Liver (tissue), 9 donors: ENCODE data around the gene TNFSF13. TPM values are rescaled to one million over a fixed set of nuclear protein-coding genes. Genes with fewer than 3 reads are reported as not detected.

Experiments
- DNase-seq: peaks from one replicate; pipeline ENCODE4 v3.0.0-alpha.2; 2017; ENCODE audit warnings: low spot score
- H3K27ac ChIP-seq, 2 donors: one replicate each; pipeline ENCODE4 v1.7.0; 2013; ENCODE audit warnings: inconsistent platforms in 2 of 2, low read length in 2 of 2, control low read depth in 1 of 2, low read depth in 1 of 2, mild to moderate bottlenecking in 1 of 2
- H3K27me3 ChIP-seq, 4 donors: one replicate each; pipeline versions ENCODE4 v1.6.1 to v1.7.0; 2013; ENCODE audit warnings: low read length in 3 of 4, inconsistent platforms in 1 of 4, mild to moderate bottlenecking in 1 of 4, moderate library complexity in 1 of 4; ENCODE audit not compliant: control insufficient read depth in 4 of 4, insufficient read depth in 4 of 4
- H3K36me3 ChIP-seq, 4 donors: one replicate each; pipeline versions ENCODE4 v1.6.1 to v1.7.0; 2013; ENCODE audit warnings: low read length in 3 of 4, mild to moderate bottlenecking in 3 of 4, low read depth in 1 of 4, moderate library complexity in 1 of 4; ENCODE audit not compliant: control insufficient read depth in 4 of 4, insufficient read depth in 3 of 4
- H3K4me1 ChIP-seq, 4 donors: one replicate each; pipeline versions ENCODE4 v1.6.1 to v1.7.0; 2013; ENCODE audit warnings: low read length in 3 of 4, mild to moderate bottlenecking in 3 of 4, moderate library complexity in 1 of 4; ENCODE audit not compliant: control insufficient read depth in 4 of 4, insufficient read depth in 4 of 4
- H3K4me3 ChIP-seq, 3 donors: one replicate each; pipeline versions ENCODE4 v1.6.1 to v1.7.0; 2013; ENCODE audit warnings: low read length in 3 of 3, control low read depth in 1 of 3, low read depth in 1 of 3, mild to moderate bottlenecking in 1 of 3
- H3K9ac ChIP-seq, 2 donors: one replicate each; pipeline ENCODE4 v1.7.0; 2013; ENCODE audit warnings: low read length in 2 of 2, mild to moderate bottlenecking in 2 of 2, moderate library complexity in 2 of 2, control low read depth in 1 of 2, low read depth in 1 of 2
- H3K9me3 ChIP-seq, 4 donors: one replicate each; pipeline versions ENCODE4 v1.6.1 to v1.7.0; 2013; ENCODE audit warnings: low read length in 3 of 4; ENCODE audit not compliant: control insufficient read depth in 4 of 4
- EGR1 ChIP-seq, 2 donors: IDR thresholded peaks; 2 replicates each; pipeline ENCODE4 v1.6.1; 2016 to 2018; ENCODE audit warnings: antibody characterized with exemption in 2 of 2, low read depth in 2 of 2
- FOXA1 ChIP-seq: IDR thresholded peaks from 2 replicates; pipeline ENCODE4 v1.6.1; 2016; ENCODE audit warnings: antibody characterized with exemption
- FOXA2 ChIP-seq: IDR thresholded peaks from 2 replicates; pipeline ENCODE4 v1.6.1; 2016; ENCODE audit warnings: antibody characterized with exemption
- GABPA ChIP-seq, 2 donors: IDR thresholded peaks in 1 of 2; conservative IDR thresholded peaks in 1 of 2; 2 replicates each; pipeline ENCODE4 v1.6.1; 2016; ENCODE audit warnings: antibody characterized with exemption in 2 of 2, mild to moderate bottlenecking in 1 of 2, moderate library complexity in 1 of 2
- HNF4A ChIP-seq, 2 donors: conservative IDR thresholded peaks; 2 replicates each; pipeline ENCODE4 v1.6.1; 2016; ENCODE audit warnings: antibody characterized with exemption in 2 of 2, mild to moderate bottlenecking in 2 of 2
- HNF4G ChIP-seq: IDR thresholded peaks from 2 replicates; pipeline ENCODE4 v1.6.1; 2016; ENCODE audit warnings: antibody characterized with exemption
- NR2F2 ChIP-seq: IDR thresholded peaks from 2 replicates; pipeline ENCODE4 v1.6.1; 2016; ENCODE audit warnings: antibody characterized with exemption
- RAD21 ChIP-seq, 2 donors: IDR thresholded peaks; 2 replicates each; pipeline ENCODE4 v1.6.1; 2016; ENCODE audit warnings: antibody characterized with exemption in 2 of 2, mild to moderate bottlenecking in 2 of 2
- RXRA ChIP-seq, 2 donors: IDR thresholded peaks; 2 replicates each; pipeline ENCODE4 v1.6.1; 2017 to 2018; ENCODE audit warnings: antibody characterized with exemption in 2 of 2, mild to moderate bottlenecking in 1 of 2
- SP1 ChIP-seq: IDR thresholded peaks from 2 replicates; pipeline ENCODE4 v1.6.1; 2018; ENCODE audit warnings: antibody characterized with exemption, mild to moderate bottlenecking
- YY1 ChIP-seq: IDR thresholded peaks from 2 replicates; pipeline ENCODE4 v1.6.1; 2016; ENCODE audit warnings: antibody characterized with exemption, mild to moderate bottlenecking
- WGBS: extraction: QIAGEN DNeasy Blood & Tissue Kit; methylation state at CpG from one replicate; pipeline ENCODE4 v1.1.7; 2013; 5-methylcytosine and 5-hydroxymethylcytosine counted together
- polyA plus RNA-seq, 2 donors: library from polyadenylated mRNA; stranded (reverse) in 1 of 2; unstranded in 1 of 2; fragments of 200-250 nt in 1 of 2; fragments of >200 nt in 1 of 2; fragmentation: Nextera tagmentation in 1 of 2; extraction: Ambion mirVana in 1 of 2; gene quantifications; one replicate each; pipeline versions ENCODE4 v1.2.1 to v1.2.3, GENCODE V29; 2013 to 2015
- total RNA-seq, 2 donors: library from RNA; depleted of rRNA; stranded (reverse); fragments of >200 nt; gene quantifications; one replicate each; pipeline ENCODE4 v1.2.3, GENCODE V29; 2014
- TF ChIP-seq, protein P1 (sequence below): fragments of 150-350 bp; IDR thresholded peaks from 2 replicates; pipeline ENCODE4 v1.5.1; 2017; ENCODE audit warnings: improper control_type of control experiment, low read depth, low read length; ENCODE audit not compliant: missing input control
- TF ChIP-seq, protein P2 (sequence below): IDR thresholded peaks from 2 replicates; pipeline ENCODE4 v1.6.1; 2016; ENCODE audit warnings: antibody characterized with exemption
- TF ChIP-seq, protein P3 (sequence below): IDR thresholded peaks from 2 replicates; pipeline ENCODE4 v1.6.1; 2016; ENCODE audit warnings: antibody characterized with exemption
- TF ChIP-seq, protein P4 (sequence below): IDR thresholded peaks from 2 replicates; pipeline ENCODE4 v1.6.1; 2016; ENCODE audit warnings: antibody characterized with exemption
- TF ChIP-seq, protein P5 (sequence below): IDR thresholded peaks from 2 replicates; pipeline ENCODE4 v1.6.1; 2016; ENCODE audit warnings: antibody characterized with exemption, mild to moderate bottlenecking
- donor health status: healthy.
- donor health status: healthy.
- donor health status: healthy.
- donor health status: healthy.
- donor health status: healthy.

The TNFSF13 gene
- total and polyA plus RNA-seq, 4 donors = 1.4 to 9.3 (median 4.5) TPM

DNA sequence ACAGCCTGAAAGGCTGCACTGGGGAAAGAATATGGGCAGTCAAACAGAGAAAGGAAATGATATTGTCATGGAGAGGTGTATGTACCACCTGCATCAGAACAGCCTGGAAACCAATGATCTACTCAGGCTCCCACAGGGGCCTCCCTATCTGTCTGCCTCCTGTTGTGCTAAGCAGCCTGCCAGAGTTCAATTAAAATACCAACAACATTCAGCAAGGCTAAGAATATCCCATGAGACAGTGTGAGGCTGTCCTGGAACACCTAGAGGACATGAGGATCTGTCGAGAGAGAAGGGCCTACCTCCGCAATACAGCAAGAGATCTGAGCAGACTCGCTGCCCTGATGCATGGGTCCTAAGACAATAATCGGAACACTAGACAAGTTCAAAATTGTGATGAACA lies 47.7 kb downstream of the TNFSF13 start:
- TF ChIP-seq HNF4G = no peak
- no peak for TF ChIP-seq YY1
- TF ChIP-seq, protein P1, sequence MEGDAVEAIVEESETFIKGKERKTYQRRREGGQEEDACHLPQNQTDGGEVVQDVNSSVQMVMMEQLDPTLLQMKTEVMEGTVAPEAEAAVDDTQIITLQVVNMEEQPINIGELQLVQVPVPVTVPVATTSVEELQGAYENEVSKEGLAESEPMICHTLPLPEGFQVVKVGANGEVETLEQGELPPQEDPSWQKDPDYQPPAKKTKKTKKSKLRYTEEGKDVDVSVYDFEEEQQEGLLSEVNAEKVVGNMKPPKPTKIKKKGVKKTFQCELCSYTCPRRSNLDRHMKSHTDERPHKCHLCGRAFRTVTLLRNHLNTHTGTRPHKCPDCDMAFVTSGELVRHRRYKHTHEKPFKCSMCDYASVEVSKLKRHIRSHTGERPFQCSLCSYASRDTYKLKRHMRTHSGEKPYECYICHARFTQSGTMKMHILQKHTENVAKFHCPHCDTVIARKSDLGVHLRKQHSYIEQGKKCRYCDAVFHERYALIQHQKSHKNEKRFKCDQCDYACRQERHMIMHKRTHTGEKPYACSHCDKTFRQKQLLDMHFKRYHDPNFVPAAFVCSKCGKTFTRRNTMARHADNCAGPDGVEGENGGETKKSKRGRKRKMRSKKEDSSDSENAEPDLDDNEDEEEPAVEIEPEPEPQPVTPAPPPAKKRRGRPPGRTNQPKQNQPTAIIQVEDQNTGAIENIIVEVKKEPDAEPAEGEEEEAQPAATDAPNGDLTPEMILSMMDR = no peak
- TF ChIP-seq FOXA1 = no peak
- TF ChIP-seq NR2F2 = no peak
- TF ChIP-seq, protein P2, sequence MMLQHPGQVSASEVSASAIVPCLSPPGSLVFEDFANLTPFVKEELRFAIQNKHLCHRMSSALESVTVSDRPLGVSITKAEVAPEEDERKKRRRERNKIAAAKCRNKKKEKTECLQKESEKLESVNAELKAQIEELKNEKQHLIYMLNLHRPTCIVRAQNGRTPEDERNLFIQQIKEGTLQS = no peak
- TF ChIP-seq, protein P3, sequence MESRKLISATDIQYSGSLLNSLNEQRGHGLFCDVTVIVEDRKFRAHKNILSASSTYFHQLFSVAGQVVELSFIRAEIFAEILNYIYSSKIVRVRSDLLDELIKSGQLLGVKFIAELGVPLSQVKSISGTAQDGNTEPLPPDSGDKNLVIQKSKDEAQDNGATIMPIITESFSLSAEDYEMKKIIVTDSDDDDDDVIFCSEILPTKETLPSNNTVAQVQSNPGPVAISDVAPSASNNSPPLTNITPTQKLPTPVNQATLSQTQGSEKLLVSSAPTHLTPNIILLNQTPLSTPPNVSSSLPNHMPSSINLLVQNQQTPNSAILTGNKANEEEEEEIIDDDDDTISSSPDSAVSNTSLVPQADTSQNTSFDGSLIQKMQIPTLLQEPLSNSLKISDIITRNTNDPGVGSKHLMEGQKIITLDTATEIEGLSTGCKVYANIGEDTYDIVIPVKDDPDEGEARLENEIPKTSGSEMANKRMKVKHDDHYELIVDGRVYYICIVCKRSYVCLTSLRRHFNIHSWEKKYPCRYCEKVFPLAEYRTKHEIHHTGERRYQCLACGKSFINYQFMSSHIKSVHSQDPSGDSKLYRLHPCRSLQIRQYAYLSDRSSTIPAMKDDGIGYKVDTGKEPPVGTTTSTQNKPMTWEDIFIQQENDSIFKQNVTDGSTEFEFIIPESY = no peak
- TF ChIP-seq FOXA2 = no peak
- no peak for TF ChIP-seq GABPA (IDR thresholded peaks at IDR 0.05 in 1 of 2, conservative IDR thresholded peaks at IDR 0.05 in 1 of 2)
- TF ChIP-seq, protein P4, sequence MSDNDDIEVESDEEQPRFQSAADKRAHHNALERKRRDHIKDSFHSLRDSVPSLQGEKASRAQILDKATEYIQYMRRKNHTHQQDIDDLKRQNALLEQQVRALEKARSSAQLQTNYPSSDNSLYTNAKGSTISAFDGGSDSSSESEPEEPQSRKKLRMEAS = no peak
- no peak for TF ChIP-seq HNF4A (conservative IDR thresholded peaks at IDR 0.05)
- TF ChIP-seq SP1 = no peak
- TF ChIP-seq RXRA (IDR thresholded peaks at IDR 0.05) = no peak
- TF ChIP-seq RAD21 (IDR thresholded peaks at IDR 0.05) = no peak
- TF ChIP-seq, protein P5, sequence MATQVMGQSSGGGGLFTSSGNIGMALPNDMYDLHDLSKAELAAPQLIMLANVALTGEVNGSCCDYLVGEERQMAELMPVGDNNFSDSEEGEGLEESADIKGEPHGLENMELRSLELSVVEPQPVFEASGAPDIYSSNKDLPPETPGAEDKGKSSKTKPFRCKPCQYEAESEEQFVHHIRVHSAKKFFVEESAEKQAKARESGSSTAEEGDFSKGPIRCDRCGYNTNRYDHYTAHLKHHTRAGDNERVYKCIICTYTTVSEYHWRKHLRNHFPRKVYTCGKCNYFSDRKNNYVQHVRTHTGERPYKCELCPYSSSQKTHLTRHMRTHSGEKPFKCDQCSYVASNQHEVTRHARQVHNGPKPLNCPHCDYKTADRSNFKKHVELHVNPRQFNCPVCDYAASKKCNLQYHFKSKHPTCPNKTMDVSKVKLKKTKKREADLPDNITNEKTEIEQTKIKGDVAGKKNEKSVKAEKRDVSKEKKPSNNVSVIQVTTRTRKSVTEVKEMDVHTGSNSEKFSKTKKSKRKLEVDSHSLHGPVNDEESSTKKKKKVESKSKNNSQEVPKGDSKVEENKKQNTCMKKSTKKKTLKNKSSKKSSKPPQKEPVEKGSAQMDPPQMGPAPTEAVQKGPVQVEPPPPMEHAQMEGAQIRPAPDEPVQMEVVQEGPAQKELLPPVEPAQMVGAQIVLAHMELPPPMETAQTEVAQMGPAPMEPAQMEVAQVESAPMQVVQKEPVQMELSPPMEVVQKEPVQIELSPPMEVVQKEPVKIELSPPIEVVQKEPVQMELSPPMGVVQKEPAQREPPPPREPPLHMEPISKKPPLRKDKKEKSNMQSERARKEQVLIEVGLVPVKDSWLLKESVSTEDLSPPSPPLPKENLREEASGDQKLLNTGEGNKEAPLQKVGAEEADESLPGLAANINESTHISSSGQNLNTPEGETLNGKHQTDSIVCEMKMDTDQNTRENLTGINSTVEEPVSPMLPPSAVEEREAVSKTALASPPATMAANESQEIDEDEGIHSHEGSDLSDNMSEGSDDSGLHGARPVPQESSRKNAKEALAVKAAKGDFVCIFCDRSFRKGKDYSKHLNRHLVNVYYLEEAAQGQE = no peak
- TF ChIP-seq EGR1 (IDR thresholded peaks at IDR 0.05; ENCODE audit: low read depth in 2 of 2) = no peak
- 99% methylated on average over 4 of the region's 4 CpGs for WGBS
- no peaks in the 10 kb centered on the region for H3K9me3 ChIP-seq
- DNase-seq = no peak
- peaks cover 8 to 31% (median 20%) of the 10 kb centered on the region in 4 donors for H3K36me3 ChIP-seq
- H3K27me3 ChIP-seq = no peaks in the 10 kb centered on the region
- H3K4me3 ChIP-seq = no peak overlapping the region
- no peak overlapping the region for H3K27ac ChIP-seq
- H3K4me1 ChIP-seq = peaks cover 0 to 14% (median 3%) of the 10 kb centered on the region in 4 donors
- H3K9ac ChIP-seq = no peak overlapping the region

DNA sequence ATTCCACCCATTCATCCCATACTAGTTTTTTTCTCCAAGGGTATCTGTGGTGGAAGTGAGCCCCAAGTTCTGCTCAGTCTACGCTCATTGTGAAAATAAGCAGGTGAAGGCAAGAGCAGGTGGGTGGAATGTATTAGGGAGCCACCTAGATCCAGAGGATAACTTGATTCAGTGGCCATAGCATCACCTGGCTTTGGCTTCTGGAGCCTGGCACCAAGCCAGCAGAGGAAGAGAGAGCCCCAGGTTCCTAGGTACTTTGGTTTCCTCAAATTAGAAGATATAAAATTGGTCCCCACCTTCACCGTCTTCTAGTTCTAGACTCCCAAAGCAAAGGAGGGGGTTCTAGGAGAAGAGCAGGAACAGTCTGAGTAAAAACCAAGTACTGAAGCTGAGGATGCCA lies 52.1 kb downstream of the TNFSF13 start:
- Histone ChIP-seq H3K27me3 (no peaks in the 10 kb centered on the region), H3K4me3 (no peak overlapping the region), H3K9ac (no peak overlapping the region), H3K9me3 (no peaks in the 10 kb centered on the region), H3K27ac (no peak overlapping the region), H3K36me3 (peaks cover 0 to 3% (median 2%) of the 10 kb centered on the region in 4 donors), H3K4me1 (peaks cover 4 to 40% (median 29%) of the 10 kb centered on the region in 4 donors)
- TF ChIP-seq EGR1 (IDR thresholded peaks at IDR 0.05; ENCODE audit: low read depth in 2 of 2) (no peak), RXRA (IDR thresholded peaks at IDR 0.05) (no peak)
- TF ChIP-seq, protein P2 = no peak
- TF ChIP-seq, protein P3 = no peak
- no peak for DNase-seq
- 95% methylated on average over 2 of the region's 2 CpGs for WGBS
